Heart left ventricle (tissue), 16 donors: ENCODE results near the gene PLPPR1. TPM values are rescaled to one million over a fixed set of nuclear protein-coding genes. Genes with fewer than 3 reads are reported as not detected.

Source experiments
- ATAC-seq, 4 donors: fragments of 200-7000 bp; cut with Tn5 transposase; one replicate each; pipeline ENCODE4 v1.9.1; 2020 to 2022; ENCODE audit warnings: moderate library complexity in 4 of 4, mild to moderate bottlenecking in 3 of 4, moderate number of reproducible peaks in 1 of 4
- DNase-seq, 5 donors: peaks; one replicate each; pipeline ENCODE4 v3.0.0-alpha.2; 2020
- H3K27ac ChIP-seq, 12 donors: fragments of 200-600 bp; sonication (generic) in 4 of 12; one replicate each; pipeline versions ENCODE4 v1.5.0 to v1.8.0; 2016 to 2022; ENCODE audit warnings: mild to moderate bottlenecking in 2 of 12
- H3K27me3 ChIP-seq, 9 donors: fragments of 200-600 bp; sonication (generic) in 2 of 9; one replicate each; pipeline versions ENCODE4 v1.5.1 to v1.8.0; 2016 to 2022; ENCODE audit warnings: mild to moderate bottlenecking in 3 of 9
- H3K36me3 ChIP-seq, 9 donors: fragments of 200-600 bp; sonication (generic) in 2 of 9; one replicate each; pipeline versions ENCODE4 v1.5.0 to v1.8.0; 2018 to 2022; ENCODE audit warnings: mild to moderate bottlenecking in 2 of 9
- H3K4me1 ChIP-seq, 12 donors: fragments of 200-600 bp; sonication (generic) in 4 of 12; one replicate each; pipeline versions ENCODE4 v1.5.0 to v1.8.0; 2016 to 2022; ENCODE audit warnings: mild to moderate bottlenecking in 3 of 12
- H3K4me3 ChIP-seq, 12 donors: fragments of 200-600 bp; sonication (generic) in 4 of 12; one replicate each; pipeline versions ENCODE4 v1.5.0 to v1.8.0; 2017 to 2022; ENCODE audit warnings: mild to moderate bottlenecking in 9 of 12, moderate library complexity in 4 of 12
- H3K9me3 ChIP-seq, 12 donors: fragments of 200-600 bp; sonication (generic) in 4 of 12; one replicate each; pipeline versions ENCODE4 v1.5.0 to v1.8.0; 2016 to 2022; ENCODE audit warnings: mild to moderate bottlenecking in 1 of 12
- POLR2A ChIP-seq, 2 donors: fragments of 450-650 bp; IDR thresholded peaks; one replicate each; pipeline ENCODE4 v1.6.1; 2017; ENCODE audit warnings: antibody characterized with exemption in 2 of 2, mild to moderate bottlenecking in 2 of 2, moderate library complexity in 2 of 2
- WGBS, 4 donors: extraction: QIAGEN DNeasy Blood & Tissue Kit in 2 of 4; methylation state at CpG; one replicate each; pipeline versions ENCODE4 v1.1.5 to v1.1.7; 2013 to 2018; 5-methylcytosine and 5-hydroxymethylcytosine counted together
- intact Hi-C, 10 donors: fragments of 100-400 bp; cut with DNase I; formaldehyde crosslinking; loops; one replicate each; pipeline versions ENCODE4 v1.11.1 to v1.14.2; 2022
- polyA plus RNA-seq, 2 donors: library from polyadenylated mRNA; stranded (reverse); fragments of 200-250 nt; gene quantifications; one replicate each; pipeline ENCODE4 v1.2.3, GENCODE V29; 2013
- total RNA-seq, 9 donors: library from RNA; depleted of rRNA in 2 of 9; stranded (reverse); fragments of >200 nt in 2 of 9; fragmentation: NEBNext Ultra II Directional in 3 of 9; extraction: Animal tissue kit (Norgen Biotek cat#: 25700) in 3 of 9; gene quantifications; one replicate each; pipeline versions ENCODE4 v1.1.0 to v1.2.4, GENCODE V29; 2016 to 2023
- TF ChIP-seq, protein P1 (sequence below), 12 donors: fragments of 200-600 bp; sonication (generic) in 4 of 12; IDR thresholded peaks; one replicate each; pipeline versions ENCODE4 v1.5.0 to v1.8.0; 2018 to 2022; ENCODE audit warnings: antibody characterized with exemption in 12 of 12, mild to moderate bottlenecking in 5 of 12
- donor health status: ischemic (EF 13 %, LVEDD 7.1; RV severe dilation, severe dysfunction).
- donor health status: healthy with polysubstance abuse.
- donor health status: DM: no; HTN: yes; CAD: no.
- donor health status: DM: no; HTN: no; CAD: no.
- donor health status: ischemic (EF 25% LVEDD 6.9; RV normal size, moderate dysfunction).
- donor health status: ischemic (EF 25% LVEDD 5.7; RV mildly dilated, moderate dysfunction).
- donor health status: healthy.
- donor health status: DM: yes; HTN: yes; CAD: no.
- donor health status: ischemic (EF 35%, LVEDD 5.7; RV mildly dilated, moderate dysfunction).
- donor health status: nonischemic (EF 11% LVEDD 7.7; RV severe dilation, severe dysfunction).
- donor health status: DM: yes; HTN: yes; CAD: no.
- donor health status: PGD.
- donor health status: ischemic (EF 29% LVEDD 5.4; RV normal size, mild dysfunction).
- donor health status: nonischemic (EF 23%, LVEDD 6.1; RV moderate dilation, normal function).

PLPPR1 gene
- total and polyA plus RNA-seq, 11 donors, result 0.33 TPM; not detected in 10

- WGBS, 4 donors, result 18 to 39% (median 31%) methylated on average over 2 of the region's 2 CpGs
- no peaks in the 10 kb centered on the region for H3K9me3 ChIP-seq
- H3K4me1 ChIP-seq, result no peaks in the 10 kb centered on the region
- no peak overlapping the region for H3K4me3 ChIP-seq
- no peak overlapping the region for H3K27ac ChIP-seq
- no peaks in the 10 kb centered on the region for H3K36me3 ChIP-seq
- no peak for ATAC-seq
- DNase-seq, result no peak
- no peak for TF ChIP-seq POLR2A (IDR thresholded peaks at IDR 0.05)
- TF ChIP-seq, protein P1, sequence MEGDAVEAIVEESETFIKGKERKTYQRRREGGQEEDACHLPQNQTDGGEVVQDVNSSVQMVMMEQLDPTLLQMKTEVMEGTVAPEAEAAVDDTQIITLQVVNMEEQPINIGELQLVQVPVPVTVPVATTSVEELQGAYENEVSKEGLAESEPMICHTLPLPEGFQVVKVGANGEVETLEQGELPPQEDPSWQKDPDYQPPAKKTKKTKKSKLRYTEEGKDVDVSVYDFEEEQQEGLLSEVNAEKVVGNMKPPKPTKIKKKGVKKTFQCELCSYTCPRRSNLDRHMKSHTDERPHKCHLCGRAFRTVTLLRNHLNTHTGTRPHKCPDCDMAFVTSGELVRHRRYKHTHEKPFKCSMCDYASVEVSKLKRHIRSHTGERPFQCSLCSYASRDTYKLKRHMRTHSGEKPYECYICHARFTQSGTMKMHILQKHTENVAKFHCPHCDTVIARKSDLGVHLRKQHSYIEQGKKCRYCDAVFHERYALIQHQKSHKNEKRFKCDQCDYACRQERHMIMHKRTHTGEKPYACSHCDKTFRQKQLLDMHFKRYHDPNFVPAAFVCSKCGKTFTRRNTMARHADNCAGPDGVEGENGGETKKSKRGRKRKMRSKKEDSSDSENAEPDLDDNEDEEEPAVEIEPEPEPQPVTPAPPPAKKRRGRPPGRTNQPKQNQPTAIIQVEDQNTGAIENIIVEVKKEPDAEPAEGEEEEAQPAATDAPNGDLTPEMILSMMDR (IDR thresholded peaks at IDR 0.05), result no peak
- intact Hi-C loops, result loop anchor here (1.0 to 5.0 kb wide), 9 partner anchors 192 to 710 kb away; no protein-coding TSS in a partner anchor
- peaks cover 0 to 17% (median 0%) of the 10 kb centered on the region in 9 donors for H3K27me3 ChIP-seq
These were observed 282.7 kb downstream of the PLPPR1 start for GRCh38 chr9:101311191-101311590.

DNA sequence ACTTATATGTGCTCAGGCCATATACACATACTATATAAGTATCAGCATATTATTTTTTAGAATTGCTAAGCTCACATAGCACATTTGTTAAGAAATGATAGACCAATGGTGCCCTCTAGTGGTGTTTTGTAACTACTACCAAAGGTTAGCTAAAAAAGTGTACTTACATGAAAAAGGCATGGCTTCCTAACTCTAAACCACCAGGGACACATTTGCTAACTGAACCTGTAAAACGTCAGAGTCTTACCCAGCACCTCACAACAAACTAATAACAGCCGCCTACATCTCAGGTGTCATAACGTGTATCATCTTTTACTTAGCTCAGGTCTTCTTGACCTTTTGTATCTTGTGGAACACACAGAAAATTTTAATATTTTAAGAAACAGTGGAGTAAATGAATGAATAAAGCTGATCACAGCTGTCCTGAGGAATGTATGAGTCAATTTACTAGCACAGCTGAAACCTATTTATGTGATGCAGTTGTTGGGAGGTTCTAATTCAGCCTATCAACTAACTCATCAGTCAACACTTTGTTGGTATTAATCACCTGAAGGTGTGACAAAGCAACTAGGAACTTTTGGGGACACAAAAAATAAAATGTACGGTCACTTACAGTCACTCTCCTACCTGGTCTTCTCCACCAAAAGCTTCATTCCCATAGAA lies 283.4 kb downstream of the PLPPR1 start:
- no peaks in the 10 kb centered on the region for H3K4me1 ChIP-seq
- H3K27ac ChIP-seq, result no peak overlapping the region
- no peaks in the 10 kb centered on the region for H3K9me3 ChIP-seq
- no peak overlapping the region for H3K4me3 ChIP-seq
- intact Hi-C loops, result loop anchor here (1.0 to 5.0 kb wide), 9 partner anchors 193 to 711 kb away; no protein-coding TSS in a partner anchor
- no peaks in the 10 kb centered on the region for H3K36me3 ChIP-seq
- no peak for DNase-seq
- 22 to 24% (median 23%) methylated on average over 4 of the region's 4 CpGs for WGBS, 4 donors
- ATAC-seq, result peak in 1 of 4 donors; percentile 45
- TF ChIP-seq, protein P1 (IDR thresholded peaks at IDR 0.05), result peak; percentile 59 to 83 (median 72)
- TF ChIP-seq POLR2A (IDR thresholded peaks at IDR 0.05), result no peak
- H3K27me3 ChIP-seq, result peaks cover 0 to 17% (median 0%) of the 10 kb centered on the region in 9 donors

DNA sequence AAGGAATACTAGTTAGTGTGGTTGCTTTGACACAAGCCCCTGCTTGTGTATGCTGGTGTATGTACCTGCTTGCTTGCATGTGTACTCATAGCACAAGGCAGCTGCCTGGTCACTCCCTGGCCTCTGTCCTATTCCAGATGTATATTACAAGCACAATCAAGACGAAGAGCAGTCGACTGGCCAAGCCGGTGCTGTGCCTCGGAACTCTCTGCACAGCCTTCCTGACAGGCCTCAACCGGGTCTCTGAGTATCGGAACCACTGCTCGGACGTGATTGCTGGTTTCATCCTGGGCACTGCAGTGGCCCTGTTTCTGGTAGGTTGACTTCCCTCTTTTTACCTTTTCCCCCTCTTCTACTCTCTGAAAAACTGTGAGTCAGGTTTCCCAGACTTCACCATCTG lies 284.1 kb downstream of the PLPPR1 start:
- H3K27ac ChIP-seq, result no peak overlapping the region
- WGBS, 4 donors, result 91 to 94% (median 92%) methylated on average over 8 of the region's 8 CpGs
- no peak for DNase-seq
- H3K36me3 ChIP-seq, result no peaks in the 10 kb centered on the region
- no peak for ATAC-seq
- H3K27me3 ChIP-seq, result peaks cover 0 to 17% (median 0%) of the 10 kb centered on the region in 9 donors
- H3K4me3 ChIP-seq, result no peak overlapping the region
- TF ChIP-seq, protein P1 (IDR thresholded peaks at IDR 0.05), result no peak
- TF ChIP-seq POLR2A (IDR thresholded peaks at IDR 0.05), result no peak
- H3K4me1 ChIP-seq, result no peaks in the 10 kb centered on the region
- intact Hi-C loops, result loop anchor here in 9 of 10 donors (2.0 to 5.0 kb wide), 5 partner anchors 195 to 710 kb away; no protein-coding TSS in a partner anchor
- no peaks in the 10 kb centered on the region for H3K9me3 ChIP-seq

- TF ChIP-seq, protein P1 (IDR thresholded peaks at IDR 0.05), result no peak
- TF ChIP-seq POLR2A (IDR thresholded peaks at IDR 0.05), result no peak
- no peak overlapping the region for H3K4me3 ChIP-seq
- ATAC-seq (no peak), DNase-seq (no peak)
- no peaks in the 10 kb centered on the region for H3K36me3 ChIP-seq
- intact Hi-C loops, result no loop called here
- H3K9me3 ChIP-seq, result no peaks in the 10 kb centered on the region
- H3K27ac ChIP-seq, result no peak overlapping the region
- WGBS, 4 donors, result 58 to 77% (median 69%) methylated on average over 2 of the region's 2 CpGs
- H3K27me3 ChIP-seq, result peaks cover 0 to 13% (median 0%) of the 10 kb centered on the region in 9 donors
- no peaks in the 10 kb centered on the region for H3K4me1 ChIP-seq
These were observed 286.6 kb downstream of the PLPPR1 start for GRCh38 chr9:101315112-101315450.
